ENCODE results near the gene KLF1.
"Not testable (repeated sequence)": the region's sequence is repeated elsewhere in the genome, so short reads cannot be mapped to it uniquely, and the experiment has no call there.

Gene KLF1

GRCh38 chr19:12866416-12867119 lies 20.4 kb downstream of the KLF1 start:
- peak; percentile 58 for DNase-seq

GRCh38 chr19:12865746-12866415 lies 21.1 kb downstream of the KLF1 start:
- no peak for DNase-seq

GRCh38 chr19:12864721-12865715 lies 22.0 kb downstream of the KLF1 start:
- no peak for DNase-seq

- DNase-seq: no peak
Observed at GRCh38 chr19:12864143-12864542, 22.9 kb downstream of the KLF1 start.

- no peak for DNase-seq
Observed at GRCh38 chr19:12859546-12859945, 27.5 kb downstream of the KLF1 start.

- DNase-seq: no peak
Observed at GRCh38 chr19:12858041-12858928, 28.7 kb downstream of the KLF1 start.

GRCh38 chr19:12856653-12857052 lies 30.3 kb downstream of the KLF1 start:
- DNase-seq: no peak

GRCh38 chr19:12847159-12848139 lies 39.6 kb downstream of the KLF1 start:
- peak; percentile 64 for DNase-seq

- not testable (repeated sequence) for DNase-seq
Observed at GRCh38 chr19:12846613-12847012, 40.4 kb downstream of the KLF1 start.

GRCh38 chr19:12843999-12844732 lies 42.8 kb downstream of the KLF1 start:
- no peak for DNase-seq

GRCh38 chr19:12843328-12843727 lies 43.7 kb downstream of the KLF1 start:
- no peak for DNase-seq

GRCh38 chr19:12842511-12842910 lies 44.5 kb downstream of the KLF1 start:
- DNase-seq: no peak

- peak; percentile 97 for DNase-seq
Observed at GRCh38 chr19:12841094-12841493, 45.9 kb downstream of the KLF1 start.

GRCh38 chr19:12840091-12841079 lies 46.6 kb downstream of the KLF1 start:
- peak; percentile 84 for DNase-seq

- no peak for DNase-seq
Observed at GRCh38 chr19:12838886-12839756, 47.9 kb downstream of the KLF1 start.

- peak; percentile 62 for DNase-seq
Observed at GRCh38 chr19:12838182-12838885, 48.7 kb downstream of the KLF1 start, which contains the start of gene MAST1. Gene MAST1, plus strand, starts transcription at chr19:12838515. Its CDS starts 58 bp downstream, at chr19:12838573.

GRCh38 chr19:12837225-12837624 lies 49.8 kb downstream of the KLF1 start:
- no peak for DNase-seq

Data from NCI-H1105 treated with DMSO at 0.1 percent for 48 hours (cell line).